DMS 273 treated with DMSO at 0.1 percent for 48 hours (cell line): ENCODE data around the gene TSFM.

Experiments
- DNase-seq: peaks from one replicate; lab custom pipeline; 2025; lab: John Stamatoyannopoulos, UW

Gene TSFM

DNA sequence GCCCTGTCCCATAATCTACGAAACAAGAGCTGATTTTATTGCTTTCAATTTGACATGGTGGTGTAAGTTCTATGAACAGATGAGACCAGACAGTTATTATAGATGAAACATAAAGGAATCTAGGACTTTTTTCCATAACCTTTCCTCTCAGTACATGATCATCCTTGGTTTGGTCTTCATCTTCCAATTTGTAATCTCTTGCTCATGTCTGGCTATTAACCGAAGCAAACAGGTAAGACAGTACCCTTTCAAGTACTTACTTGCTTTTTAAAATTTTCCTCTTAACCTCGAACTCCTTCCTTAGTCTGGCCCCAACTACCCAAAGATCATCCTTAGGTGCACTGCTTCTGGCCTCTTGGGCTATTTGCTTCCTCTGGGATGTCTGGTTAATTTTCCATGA is 36.6 kb upstream of the TSFM start:
- DNase-seq = no peak

- DNase-seq = no peak
Measured at GRCh38 chr12:57749061-57749460, 33.5 kb upstream of the TSFM start.

DNA sequence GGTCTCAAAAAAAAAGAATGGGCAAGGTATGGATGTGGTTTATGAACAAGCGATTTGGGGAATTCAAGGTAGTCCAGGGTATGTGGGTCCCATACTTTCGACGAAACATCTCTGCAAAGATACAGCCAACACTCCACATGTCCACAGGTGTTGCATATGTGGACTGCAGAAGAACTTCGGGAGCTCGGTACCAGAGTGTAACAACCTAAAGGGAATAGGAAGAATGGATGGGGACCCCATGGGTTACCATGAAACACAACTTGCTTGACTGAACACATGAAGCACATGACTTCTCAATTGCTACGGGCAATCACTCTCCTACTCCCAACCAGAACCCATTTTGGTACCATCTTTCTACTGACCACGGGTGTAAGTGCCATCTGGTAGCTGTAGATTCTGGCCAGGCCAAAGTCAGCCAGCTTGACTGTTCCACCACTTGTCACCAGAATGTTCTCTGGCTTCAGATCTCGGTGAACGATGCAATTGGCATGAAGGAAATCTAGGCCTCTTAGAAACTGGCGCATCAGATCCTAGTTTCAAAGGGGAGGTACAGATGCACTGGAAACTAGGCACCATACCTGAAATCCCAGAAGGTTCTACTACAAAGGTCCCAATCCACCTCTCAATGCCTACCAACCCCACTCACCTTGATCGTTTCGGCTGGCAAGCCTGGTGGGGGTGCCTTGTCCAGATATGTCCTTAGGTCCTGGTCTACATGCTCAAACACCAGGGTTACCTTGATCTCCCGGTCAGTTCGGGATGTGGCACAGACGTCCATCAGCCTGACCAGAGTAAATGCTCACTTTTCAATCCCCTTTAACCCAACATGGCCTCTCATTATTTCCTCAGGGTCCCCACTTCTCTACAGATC is 31.8 kb upstream of the TSFM start:
- DNase-seq = no peak

DNA sequence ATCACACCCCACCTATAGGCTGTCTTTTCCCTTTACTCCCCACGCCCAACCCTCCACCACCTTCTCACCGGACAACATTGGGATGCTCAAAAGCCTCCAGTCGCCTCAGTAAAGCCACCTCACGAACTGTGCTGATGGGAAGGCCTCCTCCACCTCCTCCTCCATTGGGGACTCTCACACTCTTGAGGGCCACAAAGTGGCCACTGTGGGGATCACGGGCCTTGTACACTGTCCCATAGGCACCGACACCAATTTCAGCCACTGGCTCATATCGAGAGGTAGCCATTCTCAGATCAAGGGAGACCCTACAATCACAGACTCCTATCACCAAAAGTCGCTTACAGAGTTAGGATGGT is 31.2 kb upstream of the TSFM start:
- no peak for DNase-seq

DNA sequence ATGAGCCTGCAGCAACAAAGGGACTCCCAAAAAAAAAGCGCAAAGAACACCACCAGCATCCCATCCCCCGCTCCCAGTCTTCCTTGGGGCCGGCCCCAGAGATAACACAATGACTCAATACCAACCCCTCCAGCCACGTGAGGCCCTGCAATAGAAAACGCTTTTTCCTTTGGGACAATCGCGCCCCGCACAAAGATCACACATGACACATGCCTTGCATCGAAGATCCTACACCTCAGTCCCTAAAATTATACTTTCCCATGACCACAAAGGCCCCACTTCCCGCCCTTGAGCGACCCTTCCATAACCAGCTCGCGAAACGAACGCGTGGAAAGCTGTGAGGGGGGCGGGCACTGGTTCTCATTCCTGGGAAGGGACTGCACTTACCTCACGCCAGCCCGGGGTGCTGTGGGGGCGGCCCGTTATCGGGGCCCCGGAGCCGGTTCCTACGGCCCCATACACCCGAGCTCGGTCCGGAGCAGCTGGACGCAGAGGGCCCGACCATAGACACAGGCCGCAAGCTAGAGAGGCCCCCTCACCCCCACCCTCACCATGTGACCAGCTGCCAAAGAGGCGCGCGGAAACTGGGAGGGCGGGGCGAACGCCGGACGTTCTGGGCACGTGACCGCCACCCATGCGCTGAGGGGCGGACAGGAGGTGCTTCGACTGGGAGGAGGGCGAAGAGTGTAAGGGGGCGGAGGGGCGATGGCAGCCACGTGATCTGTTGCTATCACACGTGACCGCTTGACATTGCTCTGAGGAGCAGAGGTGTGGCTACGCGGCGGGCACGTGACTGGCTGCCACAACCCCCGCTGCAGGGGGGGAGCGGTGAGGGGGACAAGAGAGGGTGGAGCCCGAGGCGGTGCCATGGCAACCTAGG is 30.6 kb upstream of the TSFM start, which contains the start of gene CDK4:
Gene CDK4 (minus strand): TSS at position 523 of the 880 bp plus-strand sequence. CDS start 593 bp downstream, outside the sequence.
- DNase-seq = peak; percentile 95

DNA sequence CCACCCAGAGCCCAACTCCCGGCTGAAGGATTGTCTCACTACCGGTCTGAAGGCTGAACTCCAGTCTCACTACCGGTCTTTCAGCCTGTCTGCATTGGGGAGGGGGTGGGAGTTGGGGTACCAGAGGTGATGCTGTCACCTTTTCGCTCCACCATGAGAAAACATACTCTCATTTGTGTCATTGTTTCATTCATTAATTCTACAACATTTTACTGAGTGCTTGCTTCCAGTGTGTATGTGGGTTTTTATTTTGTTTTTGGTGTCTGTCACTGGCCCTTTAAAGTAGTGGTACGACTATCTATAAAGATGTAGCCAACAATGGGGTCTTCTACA is 30.0 kb upstream of the TSFM start:
- no peak for DNase-seq

- no peak for DNase-seq
Measured at GRCh38 chr12:57753756-57754337, 28.7 kb upstream of the TSFM start.

- DNase-seq = no peak
Measured at GRCh38 chr12:57754411-57755193, 28.0 kb upstream of the TSFM start, which contains the start of gene MARCHF9. Gene MARCHF9, plus strand, starts transcription at chr12:57755103. Its CDS starts 426 bp downstream, at chr12:57755529.

- no peak for DNase-seq
Measured at GRCh38 chr12:57755194-57755453, 27.5 kb upstream of the TSFM start.

DNA sequence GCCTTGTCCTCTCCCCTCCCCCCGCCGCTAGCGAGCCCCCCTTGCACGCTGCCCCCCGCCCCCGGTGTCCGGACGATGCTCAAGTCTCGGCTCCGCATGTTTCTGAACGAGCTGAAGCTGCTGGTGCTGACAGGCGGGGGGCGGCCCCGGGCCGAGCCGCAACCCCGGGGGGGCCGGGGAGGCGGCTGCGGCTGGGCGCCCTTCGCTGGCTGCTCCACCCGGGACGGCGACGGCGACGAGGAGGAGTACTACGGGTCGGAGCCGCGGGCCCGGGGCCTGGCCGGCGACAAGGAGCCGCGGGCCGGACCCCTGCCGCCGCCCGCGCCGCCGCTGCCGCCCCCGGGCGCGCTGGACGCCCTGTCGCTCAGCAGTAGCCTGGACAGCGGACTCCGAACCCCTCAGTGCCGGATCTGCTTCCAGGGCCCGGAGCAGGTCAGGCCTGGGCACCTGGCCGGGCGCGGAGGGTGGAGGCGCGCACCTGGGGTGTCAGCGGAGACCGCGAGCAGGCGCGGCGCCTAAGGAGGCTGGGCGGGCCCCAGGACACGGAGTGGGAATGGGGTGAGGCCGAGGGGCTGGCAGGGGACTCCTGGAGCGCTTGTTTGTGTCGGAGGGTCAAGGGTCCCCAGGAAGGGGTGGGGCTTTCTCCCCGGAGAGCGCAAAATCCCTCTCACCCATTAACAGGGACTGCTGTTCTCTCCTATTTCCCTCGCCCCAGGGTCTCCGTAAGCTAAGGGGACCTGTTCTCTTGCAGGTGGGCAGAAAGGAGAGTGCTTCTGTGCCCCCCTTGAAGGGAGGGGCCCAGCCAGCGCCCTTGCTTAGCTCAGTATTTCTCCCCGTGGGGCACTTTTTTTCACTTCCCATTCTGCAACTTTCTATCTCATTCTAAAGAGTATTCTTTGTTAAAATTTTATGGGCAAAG is 26.9 kb upstream of the TSFM start:
- DNase-seq = no peak

GRCh38 chr12:57756406-57757341 is 25.9 kb upstream of the TSFM start:
- DNase-seq = no peak

GRCh38 chr12:57757771-57758170 is 24.8 kb upstream of the TSFM start:
- no peak for DNase-seq

DNA sequence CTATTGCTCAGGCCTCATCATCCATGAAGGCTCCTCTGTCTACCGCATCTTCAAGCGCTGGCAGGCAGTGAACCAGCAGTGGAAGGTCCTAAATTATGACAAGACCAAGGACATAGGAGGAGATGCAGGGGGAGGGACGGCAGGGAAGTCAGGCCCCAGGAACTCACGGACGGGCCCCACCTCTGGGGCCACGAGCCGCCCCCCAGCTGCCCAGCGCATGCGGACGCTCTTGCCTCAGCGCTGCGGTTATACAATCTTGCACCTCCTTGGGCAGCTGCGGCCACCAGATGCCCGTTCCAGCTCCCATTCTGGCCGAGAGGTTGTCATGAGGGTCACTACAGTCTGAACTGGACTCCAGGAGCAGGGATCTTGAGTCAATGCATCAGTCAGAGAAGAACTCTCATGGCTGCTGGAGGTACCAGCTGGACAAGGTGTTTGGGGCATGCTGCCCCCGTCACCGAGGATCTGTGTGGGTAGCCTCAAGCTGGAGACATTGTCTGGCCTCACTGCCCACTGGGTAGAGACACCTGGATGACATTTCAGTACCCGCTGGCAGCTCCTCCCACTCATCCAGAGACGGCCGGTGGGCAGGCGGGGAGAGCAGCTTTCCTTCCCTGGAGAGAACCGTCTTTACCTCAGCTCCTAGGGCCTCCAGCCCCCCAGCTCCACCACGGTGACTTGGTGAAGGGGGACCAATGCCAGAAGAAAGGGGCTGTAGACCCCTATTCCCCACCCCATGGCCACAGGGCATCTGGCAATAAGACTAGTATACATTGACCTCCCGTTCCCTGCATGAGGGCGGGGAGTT is 23.8 kb upstream of the TSFM start:
- no peak for DNase-seq

DNA sequence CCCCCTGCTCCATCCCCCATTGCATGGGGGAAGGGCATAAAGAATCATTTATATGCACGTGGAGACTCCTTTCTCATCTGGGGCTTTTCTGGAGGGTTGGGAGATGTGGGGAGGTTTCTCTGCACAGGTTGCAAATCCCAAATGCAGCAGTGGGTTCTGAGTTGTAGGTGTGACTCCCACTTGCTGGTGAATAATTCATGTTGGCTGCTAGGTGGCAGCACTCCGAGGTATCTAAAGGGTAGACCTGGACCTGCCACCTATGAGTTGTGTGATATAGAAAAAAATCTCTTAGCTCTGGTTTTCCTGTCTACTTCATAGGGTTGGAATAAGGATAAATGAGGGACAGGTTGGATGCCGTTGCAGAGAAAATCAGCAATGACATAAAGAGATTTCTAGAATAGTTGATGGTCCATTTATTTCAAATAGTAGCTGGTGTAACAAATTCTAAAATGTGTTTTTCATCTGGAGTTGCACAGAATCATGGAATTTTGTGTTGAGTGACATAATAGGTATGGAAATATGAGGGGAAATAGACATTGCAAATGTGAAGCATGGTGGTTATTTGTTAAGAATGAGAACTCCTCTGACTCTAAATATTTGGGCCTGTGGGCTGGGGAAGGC is 23.1 kb upstream of the TSFM start:
- DNase-seq = no peak

GRCh38 chr12:57760347-57760982 is 22.1 kb upstream of the TSFM start:
- no peak for DNase-seq

GRCh38 chr12:57761391-57761998 is 21.1 kb upstream of the TSFM start:
- DNase-seq = no peak

- DNase-seq = no peak
Measured at GRCh38 chr12:57762463-57762862, 20.1 kb upstream of the TSFM start.
